Activated CD8-positive, alpha-beta memory T cell treated with anti-CD3 and anti-CD28 coated beads for 4 hours (primary cell): ENCODE measurements around the gene ACAT2.
"Not testable (repeated sequence)": the region's sequence is repeated elsewhere in the genome, so short reads cannot be mapped to it uniquely, and the experiment has no call there.

Experiments
- DNase-seq, 2 donors: peaks; one replicate each; pipeline ENCODE4 v3.0.0-alpha.2; 2020; ENCODE audit warnings: low read depth in 2 of 2

Gene ACAT2

DNA sequence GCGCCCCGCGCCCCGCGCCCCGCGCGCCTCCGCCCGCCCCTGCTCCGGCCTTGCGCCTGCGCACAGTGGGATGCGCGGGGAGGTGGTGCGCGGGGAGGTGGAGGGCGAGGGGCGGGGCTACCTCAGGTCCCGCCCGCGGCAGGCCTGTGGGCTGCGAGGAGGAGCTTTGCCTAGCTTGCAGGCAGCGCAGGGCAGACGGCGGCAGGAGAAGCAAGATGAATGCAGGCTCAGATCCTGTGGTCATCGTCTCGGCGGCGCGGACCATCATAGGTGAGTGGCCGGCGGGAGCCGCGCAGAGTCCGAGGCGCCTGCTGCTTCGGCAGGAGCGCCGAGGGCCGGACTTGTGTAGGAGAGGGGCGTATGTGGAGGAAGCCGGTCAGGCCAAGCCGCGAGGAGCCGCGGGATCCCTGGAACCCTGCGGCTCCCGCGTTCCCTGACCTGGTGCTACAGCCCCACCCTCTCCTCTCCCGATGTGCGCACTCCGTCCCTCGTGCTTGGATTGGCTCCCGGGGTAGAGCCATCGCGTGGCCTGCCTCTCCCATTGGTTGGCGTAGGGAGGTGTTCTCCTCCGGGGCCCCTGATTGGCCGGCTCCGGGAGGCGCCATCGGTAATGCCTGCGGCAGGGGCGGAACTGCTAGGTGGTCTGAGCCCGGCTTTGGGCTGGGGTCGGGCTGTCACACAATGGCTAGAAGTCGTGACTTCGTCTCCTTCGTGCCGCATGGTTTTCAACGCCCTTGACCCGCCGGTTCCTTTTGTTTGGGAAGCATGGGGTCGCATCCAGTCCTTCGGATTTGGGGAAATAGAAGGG, at the start of gene ACAT2:
ACAT2 (plus strand) TSS at position 173 of the 808 bp plus-strand sequence; CDS start at position 216, 43 bp downstream.
- peak; percentile 70 to 85 for DNase-seq

DNA sequence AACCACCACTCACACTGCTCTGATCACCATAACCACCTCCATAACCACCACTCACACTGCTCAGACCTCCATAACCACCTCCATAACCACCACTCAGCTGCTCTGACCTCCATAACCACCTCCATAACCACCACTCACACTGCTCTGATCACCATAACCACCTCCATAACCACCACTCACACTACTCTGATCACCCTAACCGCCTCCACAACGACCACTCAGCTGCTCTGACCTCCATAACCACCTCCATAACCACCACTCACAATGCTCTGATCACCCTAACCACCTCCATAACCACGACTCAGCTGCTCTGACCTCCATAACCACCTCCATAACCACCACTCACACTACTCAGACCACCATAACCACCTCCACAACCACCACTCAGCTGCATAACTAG, 49.5 kb upstream of the ACAT2 start:
- not testable (repeated sequence) for DNase-seq

DNA sequence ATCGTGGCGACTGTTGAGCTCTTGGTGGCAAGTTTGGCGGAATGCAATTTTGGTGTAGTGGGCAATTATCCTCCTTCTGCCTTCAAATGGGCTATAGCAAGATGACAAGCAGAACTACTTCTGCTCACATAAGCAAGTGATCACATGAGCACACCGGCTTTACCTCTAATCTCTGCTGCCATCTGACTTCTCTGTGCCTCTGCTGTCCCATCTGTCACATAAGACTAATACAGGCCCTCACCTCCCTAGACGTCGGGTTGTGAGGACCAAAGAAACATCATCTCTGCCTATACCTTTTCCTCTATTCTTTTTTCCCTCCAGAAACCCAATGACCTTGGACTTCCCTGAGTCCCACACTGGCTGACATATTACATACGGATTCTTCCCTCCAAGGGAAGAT, 47.9 kb upstream of the ACAT2 start:
- DNase-seq, result no peak

DNA sequence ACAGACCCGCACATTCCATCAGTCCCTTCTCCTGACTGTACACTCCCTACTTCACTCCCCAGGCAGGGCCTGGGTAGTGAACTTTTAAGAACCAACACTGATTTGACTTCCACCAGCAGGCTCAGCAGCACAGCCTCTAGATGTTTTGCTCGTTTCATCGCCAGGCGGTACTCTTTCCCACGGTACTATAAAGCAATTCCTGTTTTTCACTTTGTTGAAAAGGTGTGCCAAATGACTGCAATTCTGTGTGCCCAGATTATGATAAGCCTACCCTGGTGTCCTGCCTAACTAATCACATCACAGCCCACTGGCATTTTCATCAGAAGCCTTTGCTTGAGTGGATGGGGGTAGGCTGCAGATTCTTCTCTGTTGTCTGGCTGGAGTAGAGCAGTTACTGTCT, 47.4 kb upstream of the ACAT2 start:
- no peak for DNase-seq

DNA sequence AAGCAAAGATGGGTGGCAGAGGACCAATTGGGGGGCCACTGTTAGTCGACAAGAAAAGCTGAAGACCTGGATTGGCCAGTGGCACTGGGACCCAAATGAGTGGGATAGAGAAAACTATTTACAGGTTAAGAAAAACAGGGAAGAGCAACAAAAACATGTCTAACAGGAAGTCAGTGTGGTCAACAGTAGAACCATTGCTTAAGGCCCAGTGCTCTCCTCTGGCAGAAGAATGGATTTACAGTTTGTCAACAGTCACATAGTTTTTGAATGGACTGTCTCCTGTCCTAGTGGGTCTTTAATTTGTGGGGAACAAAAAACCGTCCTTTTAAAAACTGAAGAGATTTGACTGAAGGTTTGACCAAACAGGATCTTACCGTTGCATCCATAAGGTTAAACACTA, 46.7 kb upstream of the ACAT2 start:
- DNase-seq, result no peak

DNA sequence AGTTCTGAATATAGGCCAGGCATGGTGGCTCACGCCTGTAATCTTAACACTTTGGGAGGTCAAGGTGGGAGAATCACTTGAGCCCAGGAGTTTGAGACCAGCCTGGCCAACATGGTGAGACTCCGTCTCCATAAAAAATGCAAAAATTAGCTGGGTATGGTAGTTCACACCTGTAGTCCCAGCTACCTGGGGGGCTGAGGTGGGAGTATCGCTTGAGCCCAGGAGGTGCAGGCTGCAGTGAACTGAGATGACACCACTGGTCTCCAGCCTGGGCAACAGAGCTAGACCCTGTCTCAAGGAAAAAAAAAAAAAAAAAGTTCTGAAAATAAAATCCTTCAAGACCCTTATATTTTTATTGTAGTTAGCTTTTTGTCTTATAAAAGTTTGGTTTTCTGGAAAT, 46.2 kb upstream of the ACAT2 start:
- DNase-seq, result no peak

DNA sequence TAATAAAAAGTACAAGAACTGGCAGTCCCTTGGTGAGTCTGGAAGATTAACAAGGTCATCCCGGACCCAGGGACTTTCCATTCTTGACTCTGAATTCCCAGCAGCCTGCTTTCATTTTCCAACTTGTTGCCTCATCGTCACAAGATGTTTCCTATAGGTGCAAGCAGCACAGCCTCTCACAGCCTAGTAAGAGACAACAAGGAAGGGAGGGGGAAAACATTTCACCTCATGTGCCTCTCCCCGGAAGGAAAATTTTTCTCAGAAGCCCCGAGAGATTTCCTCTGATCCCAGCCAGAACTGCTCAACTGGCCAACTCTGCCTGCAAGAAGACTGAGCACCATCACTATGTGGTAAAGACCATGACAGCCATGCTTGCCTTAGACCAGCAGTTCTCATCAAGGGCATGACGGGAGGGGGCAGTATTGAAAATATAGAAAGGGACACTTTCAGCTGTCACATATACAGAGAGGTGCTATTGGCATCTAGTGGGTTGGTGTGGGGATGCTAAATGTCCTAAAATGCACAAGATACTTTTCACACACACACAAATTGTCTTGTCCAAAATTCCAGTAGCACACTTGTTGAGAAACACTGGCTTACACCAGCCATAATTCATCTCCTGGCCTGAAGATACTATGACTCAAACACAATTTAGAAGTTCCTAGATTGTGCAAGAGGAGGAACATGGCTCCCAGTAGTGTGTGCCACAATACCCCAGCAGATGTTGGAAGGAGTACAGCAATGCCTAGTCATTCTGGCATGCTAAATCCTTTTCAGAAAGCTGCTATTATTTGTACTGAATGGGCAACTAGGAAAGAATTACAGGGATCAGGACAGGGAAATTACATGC, 45.4 kb upstream of the ACAT2 start:
- DNase-seq, result no peak

DNA sequence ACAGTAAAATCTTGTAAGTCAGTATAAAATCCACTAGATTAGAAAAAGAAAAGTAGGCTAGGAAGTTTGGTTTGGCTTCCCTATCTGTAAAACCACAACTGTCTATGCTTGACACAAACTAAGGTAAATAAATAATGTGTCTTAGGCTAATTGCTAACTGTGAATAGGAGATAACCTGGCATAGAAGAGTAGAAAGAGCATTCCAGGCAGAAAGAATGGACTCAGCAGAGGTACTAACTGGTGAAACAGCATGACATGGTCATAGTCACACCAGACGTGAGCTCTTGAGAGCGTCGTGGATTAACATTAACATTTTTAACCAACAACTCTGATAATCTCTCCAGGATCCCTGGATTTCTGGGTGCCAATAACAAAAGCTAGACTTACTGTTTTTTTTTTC, 43.2 kb upstream of the ACAT2 start:
- no peak for DNase-seq

DNA sequence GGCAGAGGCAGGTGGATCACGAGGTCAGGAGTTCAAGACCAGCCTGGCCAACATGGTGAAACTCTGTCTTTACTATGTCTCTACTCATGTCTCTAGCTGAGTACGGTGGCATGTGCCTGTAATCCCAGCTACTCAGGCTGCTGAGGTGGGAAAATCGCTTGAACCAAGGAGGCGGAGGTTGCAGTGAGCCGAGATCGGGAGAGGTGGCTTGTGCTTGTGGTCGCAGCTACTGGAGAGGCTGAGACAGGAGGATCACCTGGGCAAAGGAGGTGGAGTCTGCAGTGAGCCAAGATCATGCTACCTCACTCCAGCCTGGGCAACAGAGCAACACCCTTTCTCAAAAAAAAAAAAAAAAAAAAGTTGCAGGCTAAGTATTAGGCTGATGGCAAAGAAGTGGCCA, 42.6 kb upstream of the ACAT2 start:
- DNase-seq, result no peak

DNA sequence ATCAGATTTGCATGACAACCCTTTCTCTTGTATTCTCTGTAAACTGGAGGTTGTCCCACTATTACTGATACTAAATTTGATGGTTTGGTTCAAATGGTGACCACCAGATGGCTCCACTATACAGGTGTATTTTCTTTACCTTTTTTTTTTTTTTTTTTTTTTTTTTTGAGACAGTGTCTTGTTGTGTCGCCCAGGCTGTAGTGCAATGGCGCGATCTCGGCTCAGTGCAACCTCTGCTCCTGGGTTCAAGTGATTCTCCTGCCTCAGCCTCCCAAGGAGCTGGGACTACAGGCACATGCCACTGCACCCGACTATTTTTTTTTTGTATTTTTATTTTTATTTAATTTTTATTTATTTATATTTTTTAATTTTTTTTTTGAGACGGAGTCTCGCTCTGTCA, 41.1 kb upstream of the ACAT2 start:
- DNase-seq, result peak in 1 of 2 donors; percentile 19

DNA sequence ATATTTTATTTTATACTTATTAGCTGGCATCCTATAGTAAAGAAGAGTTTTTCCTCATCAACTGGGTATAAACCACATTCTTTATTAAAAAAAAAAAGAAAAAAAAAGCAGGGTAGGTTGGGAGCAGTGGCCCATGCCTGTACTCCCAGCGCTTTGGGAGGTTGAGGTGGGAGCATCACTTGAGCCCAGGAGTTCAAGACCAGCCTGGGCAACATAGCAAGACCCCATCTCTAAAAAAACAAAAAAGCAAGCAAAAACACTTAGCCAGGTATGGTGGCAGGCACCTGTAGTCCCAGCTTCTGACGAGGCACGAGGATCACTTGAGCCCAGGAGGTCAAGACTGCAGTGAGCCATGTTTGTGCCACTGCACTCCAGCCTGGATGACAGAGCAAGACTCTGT, 39.9 kb upstream of the ACAT2 start:
- not testable (repeated sequence) for DNase-seq

DNA sequence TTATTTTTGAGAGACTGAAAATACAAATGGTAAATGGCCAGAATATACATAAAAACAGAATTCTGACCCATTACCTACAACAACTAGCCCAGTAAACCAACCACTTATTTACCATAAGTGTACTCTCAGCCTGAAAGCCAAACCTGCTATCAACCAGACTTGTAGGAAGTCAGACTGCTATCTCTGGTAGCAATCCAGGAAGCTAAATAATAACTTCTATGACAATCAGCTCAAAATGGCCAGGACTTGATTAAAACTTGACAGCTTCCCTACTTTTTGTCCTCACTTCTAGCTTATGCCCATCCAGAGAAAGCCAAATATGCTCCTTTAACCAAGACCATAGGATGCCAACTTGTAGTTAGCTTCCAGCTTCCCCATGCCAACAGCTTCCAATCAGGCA, 39.2 kb upstream of the ACAT2 start:
- DNase-seq, result no peak

DNA sequence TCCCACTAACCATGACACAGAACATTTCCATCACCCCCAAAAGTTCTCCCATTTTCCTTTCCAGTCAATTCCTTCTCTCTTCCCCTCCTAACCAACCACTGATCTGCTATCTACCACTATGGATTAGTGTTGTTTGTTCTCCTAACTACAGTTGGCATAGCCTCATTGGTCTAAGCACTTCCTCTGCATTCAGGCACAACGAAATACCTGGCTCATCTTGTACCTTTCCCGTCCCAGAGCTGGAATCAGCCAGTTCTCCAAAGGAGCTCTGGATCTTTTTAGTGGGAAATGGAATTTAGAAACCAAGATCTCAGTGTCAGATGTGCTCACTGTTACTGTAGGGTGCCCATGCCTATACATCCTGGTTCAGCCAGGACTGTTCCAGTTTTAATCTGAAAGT, 38.6 kb upstream of the ACAT2 start:
- DNase-seq, result no peak

DNA sequence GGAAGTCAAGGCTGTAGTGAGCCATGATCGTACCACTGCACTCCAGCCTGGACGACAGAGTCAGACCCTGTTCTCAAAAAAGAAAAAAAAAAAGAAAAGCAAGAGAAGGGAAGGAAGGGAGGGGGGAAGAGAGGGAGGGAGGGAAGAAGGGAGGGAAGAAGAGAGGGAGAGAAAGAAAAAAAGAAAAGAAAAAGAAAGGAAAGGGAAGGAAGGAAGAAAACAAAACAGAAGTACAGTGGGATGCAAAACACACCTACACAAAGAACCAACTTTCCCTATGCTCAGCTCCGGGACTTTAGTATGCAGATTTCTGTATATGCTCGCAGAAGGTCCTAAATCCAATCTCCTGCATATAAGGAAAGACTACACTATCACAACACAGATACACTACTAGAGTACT, 37.1 kb upstream of the ACAT2 start:
- no peak for DNase-seq

DNA sequence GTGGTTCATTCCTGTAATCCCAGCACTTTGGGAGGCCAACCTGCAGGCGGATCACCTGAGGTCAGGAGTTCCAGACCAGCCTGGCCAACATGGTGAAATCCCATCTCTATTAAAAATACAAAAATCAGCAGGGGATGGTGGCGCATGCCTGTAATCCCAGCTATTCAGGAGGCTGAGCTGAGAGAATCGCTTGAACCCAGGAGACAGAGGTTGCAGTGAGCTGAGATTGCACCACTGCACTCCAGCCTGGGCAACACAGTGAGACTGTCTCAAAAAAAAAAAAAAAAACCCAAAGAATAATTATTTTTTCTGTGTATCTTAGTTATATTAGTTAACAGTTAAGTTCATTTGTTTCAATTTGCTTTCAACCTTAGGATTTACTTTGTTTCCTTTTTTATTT, 36.6 kb upstream of the ACAT2 start:
- DNase-seq, result not testable (repeated sequence)

DNA sequence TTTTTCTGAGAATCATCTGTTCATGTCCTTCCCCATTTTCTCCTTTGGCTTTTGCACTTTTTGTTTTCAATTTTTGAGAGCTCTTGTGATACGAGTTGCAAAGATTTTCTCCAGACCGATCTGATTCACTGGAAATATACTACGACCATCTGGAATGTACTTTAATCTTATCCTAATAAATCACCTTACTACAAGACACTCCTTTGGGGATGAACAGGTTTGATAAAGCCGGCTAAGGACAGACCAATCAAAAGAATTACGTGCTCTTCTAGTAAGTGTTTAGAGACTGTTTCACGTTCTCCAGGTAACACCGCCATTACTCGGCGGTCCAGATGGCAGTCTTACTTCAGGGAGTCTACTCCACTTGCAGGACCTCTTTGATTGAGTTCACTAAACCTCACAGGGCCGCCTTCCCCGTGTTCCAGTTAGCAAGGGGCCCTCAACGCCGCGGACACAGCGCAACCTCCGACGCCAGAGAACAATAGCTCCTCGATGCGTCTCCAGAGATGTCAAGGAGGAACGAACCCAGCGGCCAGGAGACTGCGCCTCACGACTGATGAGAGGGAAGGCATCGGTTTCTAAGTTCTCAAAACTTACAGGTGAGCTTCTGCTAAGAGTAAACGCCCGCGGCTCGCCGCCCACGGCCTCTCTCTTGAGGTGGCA, 35.5 kb upstream of the ACAT2 start:
- DNase-seq, result peak in 1 of 2 donors; percentile 6

DNA sequence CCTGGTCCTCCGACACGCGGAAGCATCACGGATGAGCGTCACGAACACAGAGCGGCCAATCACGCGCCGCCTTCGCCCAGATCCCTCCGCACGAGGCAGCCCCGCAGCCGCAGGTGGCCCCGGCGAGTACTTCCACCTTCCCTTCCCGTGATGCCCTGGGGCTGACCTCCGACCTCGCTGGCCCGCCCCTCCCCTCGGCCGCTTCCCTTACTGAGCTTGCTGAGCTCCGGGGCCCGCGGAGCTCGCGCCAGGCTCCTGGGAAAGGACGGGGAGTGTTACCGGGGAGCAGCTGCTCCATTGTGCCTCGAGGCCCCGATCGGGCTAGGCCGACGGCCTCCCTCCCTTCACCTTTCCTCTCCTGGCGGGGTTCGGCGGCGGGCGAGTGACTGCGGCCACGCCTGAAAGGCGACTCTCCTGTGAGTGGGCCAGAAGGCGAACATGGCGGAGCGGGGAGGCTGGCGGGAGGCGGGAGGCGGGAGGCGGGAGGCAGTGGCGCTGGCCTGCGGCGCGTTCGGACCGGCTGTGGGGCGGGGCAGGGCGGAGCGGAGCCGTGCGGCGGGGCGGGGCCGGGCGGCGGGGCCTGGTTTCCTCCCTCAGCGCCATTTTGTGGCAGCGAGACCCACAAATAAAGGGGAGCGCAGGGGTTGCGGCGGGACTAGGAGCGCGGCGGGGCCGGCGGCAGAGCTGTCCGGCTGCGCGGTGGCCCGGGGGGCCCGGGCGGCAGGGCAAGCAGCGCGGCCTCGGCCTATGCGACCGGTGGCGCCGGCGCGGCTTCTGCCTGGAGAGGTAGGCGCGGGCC, 34.7 kb upstream of the ACAT2 start, which contains the start of gene WTAP:
WTAP (plus strand) TSS at position 589 of the 799 bp plus-strand sequence. CDS start 8,760 bp downstream, outside the sequence.
- peak; percentile 92 to 97 for DNase-seq

DNA sequence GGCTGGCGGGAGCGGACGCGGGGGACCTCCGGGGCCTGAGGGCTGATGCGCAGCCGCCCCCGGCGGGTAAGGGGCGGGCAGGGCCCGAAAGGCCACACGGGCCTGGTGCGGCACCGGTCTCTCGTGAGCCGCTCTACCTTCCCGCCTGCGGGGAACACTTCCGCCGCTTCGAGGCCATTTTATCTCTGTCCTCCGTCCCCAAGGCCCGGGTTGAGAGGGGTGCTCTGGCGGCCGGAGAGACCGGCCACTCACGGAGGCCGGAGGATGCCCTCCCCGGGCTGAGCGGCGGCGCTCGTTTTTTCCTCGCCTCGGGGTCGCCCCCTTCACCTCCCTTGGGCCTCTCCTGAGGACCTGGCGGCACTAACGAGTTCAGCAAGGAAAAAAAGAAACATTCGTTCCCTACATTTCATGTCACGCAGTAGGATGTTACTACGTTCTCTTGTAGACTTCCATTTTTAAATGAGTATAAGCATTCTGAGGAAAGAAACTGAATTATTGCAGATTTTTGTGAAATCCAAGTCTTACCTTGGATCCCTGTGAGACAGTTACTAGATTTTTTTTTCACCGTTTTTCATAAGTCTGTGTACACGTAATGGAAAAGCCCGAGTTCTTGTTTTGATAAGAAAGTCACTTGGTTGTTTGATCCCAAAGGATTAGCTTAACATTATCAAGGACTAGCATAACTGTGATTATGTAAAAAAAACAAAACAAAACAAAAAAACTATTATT, 34.0 kb upstream of the ACAT2 start:
- no peak for DNase-seq

DNA sequence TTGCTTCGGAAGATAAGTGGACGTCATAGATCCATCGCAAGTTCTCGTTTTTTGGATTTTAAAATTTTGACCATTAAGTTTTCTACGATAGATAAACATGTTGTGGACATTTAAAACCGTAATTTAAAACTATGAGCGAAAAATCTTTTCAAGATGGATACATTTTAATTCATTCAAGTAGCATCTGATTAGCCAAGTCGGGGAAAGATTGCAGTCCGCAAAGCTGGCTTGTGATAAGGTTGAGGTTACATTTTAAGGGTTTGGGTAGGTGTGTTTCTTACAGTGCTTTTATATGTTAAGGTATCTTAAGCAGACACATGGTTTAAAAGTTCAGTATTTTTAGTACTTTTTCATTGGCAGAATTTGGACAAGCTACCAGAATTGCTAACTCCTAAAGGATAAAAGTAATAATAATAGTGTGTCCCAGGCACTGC, 33.3 kb upstream of the ACAT2 start:
- no peak for DNase-seq

DNA sequence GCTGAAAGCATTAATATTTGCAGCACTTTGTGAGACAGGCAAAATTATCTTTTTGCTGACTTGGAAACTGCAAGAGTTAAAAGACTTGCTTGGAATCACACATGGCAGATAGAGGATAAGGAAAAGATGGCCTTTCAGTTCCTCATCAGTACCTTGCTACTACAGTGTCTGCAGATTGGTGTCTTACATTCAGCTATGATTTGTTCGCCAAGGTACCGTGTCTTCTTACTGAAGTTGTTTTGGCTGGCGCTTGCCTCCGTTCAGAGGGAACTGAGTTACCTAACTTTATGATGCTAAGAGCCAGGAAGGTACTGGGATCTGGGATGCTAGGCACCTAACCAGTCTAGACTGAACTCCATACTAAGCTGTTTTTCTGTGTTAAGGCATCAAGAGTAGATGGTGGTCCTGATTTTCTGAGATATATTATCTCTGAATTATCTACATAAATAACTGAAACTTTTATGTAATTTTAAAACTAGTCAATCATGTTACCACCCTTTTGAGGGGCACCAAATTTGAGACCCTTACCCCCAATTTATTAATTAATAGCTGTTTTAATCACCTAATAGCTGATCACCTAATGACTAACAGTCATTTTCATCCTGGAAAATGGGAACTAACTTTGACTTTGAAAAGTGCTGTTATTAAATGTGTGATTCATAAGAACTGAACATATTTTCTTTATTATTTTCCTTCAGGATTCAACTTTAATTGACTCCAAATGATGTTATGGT, 32.1 kb upstream of the ACAT2 start:
- no peak for DNase-seq
